OCI-LY1 (cell line): Measurements from ENCODE around the gene PIGQ.

Source experiments
- CTCF ChIP-seq: fragments of 200-600 bp; sonication (generic), shearing (Covaris generic); IDR thresholded peaks from 2 replicates; pipeline ENCODE4 v1.5.1; 2017; ENCODE audit warnings: mild to moderate bottlenecking, antibody characterized with exemption, low read length, moderate library complexity, mixed read lengths
- EZH2 ChIP-seq: fragments of 200-600 bp; sonication (generic), shearing (Covaris generic); IDR thresholded peaks from 2 replicates; pipeline ENCODE4 v1.8.0; 2017; ENCODE audit warnings: borderline replicate concordance, mixed run types, mild to moderate bottlenecking, antibody characterized with exemption, low read length, moderate library complexity, mixed read lengths

DNA sequence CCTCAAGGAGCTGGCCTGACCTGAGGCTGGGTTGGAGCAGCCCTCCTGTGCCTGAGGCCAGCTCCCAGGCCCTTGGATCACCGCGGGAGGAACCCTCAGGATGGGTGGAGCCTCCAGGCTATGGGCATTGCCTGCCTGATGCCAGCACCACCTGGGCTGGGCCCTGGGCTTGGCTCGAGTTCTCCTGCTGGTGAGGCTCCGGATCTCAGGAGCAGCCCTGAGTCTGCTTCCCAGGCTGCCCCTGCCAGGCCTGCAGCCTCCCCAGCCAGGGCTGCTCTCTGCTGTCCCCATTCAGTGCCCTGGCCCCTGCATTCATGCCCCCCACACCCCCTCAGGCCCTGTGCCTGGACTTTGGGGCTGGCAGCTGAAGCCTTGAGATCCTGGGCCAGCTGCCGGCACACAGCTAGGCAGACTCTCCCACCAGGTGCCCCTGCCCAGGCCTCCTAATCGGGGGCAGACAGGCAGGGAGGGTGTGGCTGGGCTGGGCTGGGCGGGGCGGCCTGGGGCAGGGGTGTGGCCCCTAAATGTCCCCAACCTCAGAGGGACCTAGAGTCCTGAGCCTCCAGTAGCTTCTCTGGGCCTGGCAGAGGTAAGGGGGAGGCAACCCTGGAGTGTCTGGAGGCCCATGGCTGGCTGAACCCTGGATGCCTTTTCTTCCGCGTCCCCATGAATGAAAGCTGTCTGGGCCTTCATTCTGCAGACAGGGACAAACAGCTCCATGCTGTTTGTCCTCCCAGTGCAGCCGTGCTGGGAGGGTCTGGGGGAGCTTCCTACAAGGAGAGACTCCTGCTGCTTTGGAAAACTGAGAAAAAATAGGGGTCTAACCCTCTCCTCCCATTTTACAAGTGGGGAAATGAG is 1.1 kb upstream of the PIGQ start:
- TF ChIP-seq CTCF, result no peak
- no peak for TF ChIP-seq EZH2
